WTC11 (cell line): Measurements from ENCODE around the gene TOMM40. TPM values are rescaled to one million over a fixed set of nuclear protein-coding genes. Genes with fewer than 3 reads are reported as not detected.

Experiments
- ATAC-seq: fragments of 200-7000 bp; cut with Tn5 transposase; 2 replicates; pipeline ENCODE4 v1.10.0; 2021; ENCODE audit warnings: mild to moderate bottlenecking, moderate library complexity
- CTCF ChIA-PET: fragments of 300-600 bp; sonication (Branson Sonifier 250); formaldehyde crosslinking; loops from one replicate; lab custom pipeline; 2021; ENCODE audit warnings: antibody characterized with exemption; lab: Charles Lee
- POLR2A ChIA-PET: fragments of 350-600 bp; sonication (Branson Sonifier 250); formaldehyde crosslinking; loops from one replicate; lab custom pipeline; 2021; ENCODE audit warnings: antibody characterized with exemption; lab: Charles Lee
- DNase-seq: peaks from one replicate; pipeline ENCODE4 v3.0.0; 2021; ENCODE audit warnings: low spot score
- H3K27ac Mint-ChIP-seq: 2 replicates; pipeline ENCODE4 v1.8.0; 2021; ENCODE audit warnings: mixed read lengths
- H3K27me3 Mint-ChIP-seq: 2 replicates; pipeline ENCODE4 v1.8.0; 2021; ENCODE audit warnings: low read depth, mild to moderate bottlenecking, moderate library complexity, mixed read lengths
- H3K36me3 Mint-ChIP-seq: 2 replicates; pipeline ENCODE4 v1.8.0; 2021; ENCODE audit warnings: mixed read lengths
- H3K4me1 Mint-ChIP-seq: 2 replicates; pipeline ENCODE4 v1.8.0; 2022; ENCODE audit warnings: mixed read lengths
- H3K4me3 Mint-ChIP-seq: 2 replicates; pipeline ENCODE4 v1.8.0; 2021; ENCODE audit warnings: mild to moderate bottlenecking, moderate library complexity, mixed read lengths
- H3K9me3 Mint-ChIP-seq: 2 replicates; pipeline ENCODE4 v1.8.0; 2021; ENCODE audit warnings: mixed read lengths
- AFF4 ChIP-seq: sonication (generic); formaldehyde crosslinking; IDR thresholded peaks from 2 replicates; pipeline ENCODE4 v1.8.1; 2023; ENCODE audit warnings: mild to moderate bottlenecking, missing genetic modification reagents, borderline replicate concordance
- ARID4B ChIP-seq: sonication (generic); formaldehyde crosslinking; IDR thresholded peaks from 2 replicates; pipeline ENCODE4 v1.8.0; 2023; ENCODE audit warnings: missing genetic modification reagents, mild to moderate bottlenecking, borderline replicate concordance
- CTCF ChIP-seq: fragments of 200-600 bp; IDR thresholded peaks from 2 replicates; pipeline ENCODE4 v1.8.0; 2022; ENCODE audit warnings: antibody characterized with exemption
- ETV6 ChIP-seq: sonication (generic); formaldehyde crosslinking; IDR thresholded peaks from 2 replicates; pipeline ENCODE4 v1.8.1; 2022; ENCODE audit warnings: mild to moderate bottlenecking, missing genetic modification reagents
- FOXK1 ChIP-seq: sonication (generic); formaldehyde crosslinking; IDR thresholded peaks from 2 replicates; pipeline ENCODE4 v1.8.0; 2022; ENCODE audit warnings: mild to moderate bottlenecking, moderate library complexity, missing genetic modification reagents
- MAX ChIP-seq: sonication (generic); formaldehyde crosslinking; IDR thresholded peaks from 2 replicates; pipeline ENCODE4 v1.8.0; 2022; ENCODE audit warnings: mild to moderate bottlenecking, missing genetic modification reagents
- NFATC4 ChIP-seq: fragments of 250-450 bp; sonication (Bioruptor Pico); IDR thresholded peaks from 2 replicates; pipeline ENCODE4 v1.9.0; 2021; ENCODE audit warnings: mild to moderate bottlenecking
- PREB ChIP-seq: sonication (generic); formaldehyde crosslinking; IDR thresholded peaks from 2 replicates; pipeline ENCODE4 v1.8.1; 2022; ENCODE audit warnings: mild to moderate bottlenecking, missing genetic modification reagents, moderate library complexity, borderline replicate concordance
- SMAD4 ChIP-seq: sonication (generic); formaldehyde crosslinking; IDR thresholded peaks from 2 replicates; pipeline ENCODE4 v1.8.0; 2022; ENCODE audit warnings: mild to moderate bottlenecking, missing genetic modification reagents
- SOX15 ChIP-seq: fragments of 250-450 bp; sonication (Bioruptor Pico); IDR thresholded peaks from 2 replicates; pipeline ENCODE4 v1.9.0; 2021; ENCODE audit warnings: mild to moderate bottlenecking
- TEAD1 ChIP-seq: sonication (generic); formaldehyde crosslinking; IDR thresholded peaks from 2 replicates; pipeline ENCODE4 v1.8.0; 2022; ENCODE audit warnings: mild to moderate bottlenecking, missing genetic modification reagents
- USF2 ChIP-seq: sonication (generic); formaldehyde crosslinking; IDR thresholded peaks from 2 replicates; pipeline ENCODE4 v1.8.1; 2023; ENCODE audit warnings: mild to moderate bottlenecking, missing genetic modification reagents, moderate library complexity
- ZNF281 ChIP-seq: sonication (generic); formaldehyde crosslinking; IDR thresholded peaks from 2 replicates; pipeline ENCODE4 v1.8.0; 2023; ENCODE audit warnings: mild to moderate bottlenecking, missing genetic modification reagents
- ZNF423 ChIP-seq: fragments of 250-450 bp; sonication (Bioruptor Pico); IDR thresholded peaks from 2 replicates; pipeline ENCODE4 v2.1.2; 2022; ENCODE audit warnings: mild to moderate bottlenecking, moderate library complexity
- total RNA-seq: library from RNA; stranded (reverse); gene quantifications from 3 replicates; pipeline ENCODE4 v1.2.3, GENCODE V29; 2021

The TOMM40 gene
- total RNA-seq, 1 experiment from 2014 or later: 221 TPM

GRCh38 chr19:44848812-44849447, 42.1 kb upstream of the TOMM40 start:
- H3K9me3 Mint-ChIP-seq: no peaks in the 10 kb centered on the region
- TF ChIP-seq ZNF281 (CRISPR knock-in tag) (peak; percentile 62; the same call in 1 of the 2 replicates), ZNF423 (peak; percentile 54), AFF4 (no peak), TEAD1 (CRISPR knock-in tag) (no peak), NFATC4 (no peak), SMAD4 (CRISPR knock-in tag) (no peak)
- ATAC-seq: no peak
- POLR2A ChIA-PET: interaction anchor here (0.6 to 3.4 kb wide), 10 partner anchors 29 to 1168 kb away, joined by 3 to 17 read pairs (median 5); partner anchors contain the start of genes APOE, BCAM and TOMM40
- H3K27me3 Mint-ChIP-seq: peaks cover 4% of the 10 kb centered on the region
- peak overlapping the region; percentile 97 for H3K4me3 Mint-ChIP-seq
- CTCF ChIA-PET: interaction anchor here (0.7 to 2.4 kb wide), 14 partner anchors 9 to 278 kb away, joined by 3 to 13 read pairs (median 4); partner anchors contain the start of gene APOE
- peaks cover 33% of the 10 kb centered on the region for H3K4me1 Mint-ChIP-seq
- DNase-seq: peak; percentile 56
- peaks cover 3% of the 10 kb centered on the region; the same call in 1 of the 2 replicates for H3K36me3 Mint-ChIP-seq
- H3K27ac Mint-ChIP-seq: peak overlapping the region; percentile 99

- no peaks in the 10 kb centered on the region for H3K27me3 Mint-ChIP-seq
- no peak overlapping the region for H3K27ac Mint-ChIP-seq
- no peak for TF ChIP-seq SOX15 (CRISPR knock-in tag)
- TF ChIP-seq ARID4B (CRISPR knock-in tag): 0 out of 2 replicates have a peak, but pooled peaks have one; percentile 39
- peak overlapping the region; percentile 41 for H3K4me3 Mint-ChIP-seq
- H3K9me3 Mint-ChIP-seq: no peaks in the 10 kb centered on the region
- ATAC-seq (no peak), DNase-seq (no peak)
- ChIA-PET CTCF (interaction anchor here (0.7 kb wide), 2 partner anchors 43 to 280 kb away, joined by 3 read pairs; no protein-coding TSS in a partner anchor), POLR2A (interaction anchor here (0.5 kb wide), 2 partner anchors 10 to 70 kb away, joined by 3 to 4 read pairs; no protein-coding TSS in a partner anchor)
- peaks cover 6% of the 10 kb centered on the region for H3K36me3 Mint-ChIP-seq
- H3K4me1 Mint-ChIP-seq: peaks cover 30% of the 10 kb centered on the region
These were observed 40.4 kb upstream of the TOMM40 start for GRCh38 chr19:44850641-44851109.

GRCh38 chr19:44851427-44851826, 39.6 kb upstream of the TOMM40 start:
- no peak for DNase-seq
- ATAC-seq: no peak
- peak overlapping the region; percentile 80 for H3K27ac Mint-ChIP-seq
- peaks cover 10% of the 10 kb centered on the region for H3K36me3 Mint-ChIP-seq
- H3K4me3 Mint-ChIP-seq: no peak overlapping the region
- H3K4me1 Mint-ChIP-seq: peaks cover 34% of the 10 kb centered on the region
- ChIA-PET CTCF (no interaction called here), POLR2A (no interaction called here)
- H3K27me3 Mint-ChIP-seq: no peaks in the 10 kb centered on the region
- no peaks in the 10 kb centered on the region for H3K9me3 Mint-ChIP-seq
- TF ChIP-seq USF2 (CRISPR knock-in tag): no peak
- no peak for TF ChIP-seq FOXK1 (CRISPR knock-in tag)
- TF ChIP-seq PREB: no peak
- TF ChIP-seq ETV6 (CRISPR knock-in tag): no peak
- no peak for TF ChIP-seq MAX (CRISPR knock-in tag)
- no peak for TF ChIP-seq CTCF
- no peak for TF ChIP-seq ZNF423
